Measurements from ENCODE around the gene PPP1R13L.
A peak's percentile ranks its signal among the peaks of the same experiment; 100 is the strongest.
"Not testable (repeated sequence)": the region's sequence is repeated elsewhere in the genome, so short reads cannot be mapped to it uniquely, and the experiment has no call there.

The PPP1R13L gene

DNA sequence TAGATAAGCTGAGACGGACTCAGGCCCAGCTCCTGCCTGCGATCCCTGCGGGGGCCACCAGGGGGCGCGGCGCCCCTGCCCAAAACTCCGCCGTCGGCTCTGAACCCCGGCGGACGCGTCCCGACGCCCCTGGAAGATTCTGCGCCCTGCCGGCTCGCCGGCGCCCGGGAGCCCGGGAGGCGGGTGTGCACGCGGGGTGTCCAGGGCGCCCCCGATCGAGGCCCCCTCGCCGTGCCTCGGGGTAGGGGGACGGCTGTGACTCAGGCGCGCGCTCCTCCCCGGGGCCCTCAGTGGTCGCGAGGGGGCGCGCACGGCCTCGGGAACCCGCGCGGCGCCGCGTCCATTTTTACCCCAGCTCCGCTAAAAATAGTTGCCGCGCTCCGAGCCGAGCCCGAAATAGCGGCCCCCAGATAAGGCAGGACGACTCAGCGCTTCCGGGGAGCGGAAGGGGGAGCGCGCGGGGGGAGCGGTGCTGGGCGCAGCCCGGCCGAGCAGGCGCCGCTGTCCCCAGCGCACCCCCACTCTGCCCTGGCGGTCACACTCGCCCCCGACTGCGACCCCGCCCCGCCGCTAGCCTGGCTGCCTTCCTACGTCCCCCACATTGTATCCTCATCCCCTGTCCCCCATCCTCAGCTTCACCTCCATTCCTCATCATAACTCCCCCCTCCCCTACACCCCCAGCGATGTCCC, 34.8 kb upstream of the PPP1R13L start:
- H3K27ac ChIP-seq, result peak overlapping the region; percentile 76
- peaks cover 35 to 43% of the 10 kb centered on the region in 2 experiments for H3K4me1 ChIP-seq (ENCODE audit: control insufficient read depth in 1 of 2, insufficient read depth in 1 of 2, low read depth in 1 of 2, low read length in 1 of 2)
- H3K9me3 ChIP-seq, result no peaks in the 10 kb centered on the region
- no peaks in the 10 kb centered on the region for H3K36me3 ChIP-seq
- H3K27me3 ChIP-seq, result peaks cover 41% of the 10 kb centered on the region
- peak overlapping the region; percentile 64 to 78 for H3K4me3 ChIP-seq (ENCODE audit: low read depth in 1 of 2, low read length in 1 of 2)
- TF ChIP-seq, protein P1, sequence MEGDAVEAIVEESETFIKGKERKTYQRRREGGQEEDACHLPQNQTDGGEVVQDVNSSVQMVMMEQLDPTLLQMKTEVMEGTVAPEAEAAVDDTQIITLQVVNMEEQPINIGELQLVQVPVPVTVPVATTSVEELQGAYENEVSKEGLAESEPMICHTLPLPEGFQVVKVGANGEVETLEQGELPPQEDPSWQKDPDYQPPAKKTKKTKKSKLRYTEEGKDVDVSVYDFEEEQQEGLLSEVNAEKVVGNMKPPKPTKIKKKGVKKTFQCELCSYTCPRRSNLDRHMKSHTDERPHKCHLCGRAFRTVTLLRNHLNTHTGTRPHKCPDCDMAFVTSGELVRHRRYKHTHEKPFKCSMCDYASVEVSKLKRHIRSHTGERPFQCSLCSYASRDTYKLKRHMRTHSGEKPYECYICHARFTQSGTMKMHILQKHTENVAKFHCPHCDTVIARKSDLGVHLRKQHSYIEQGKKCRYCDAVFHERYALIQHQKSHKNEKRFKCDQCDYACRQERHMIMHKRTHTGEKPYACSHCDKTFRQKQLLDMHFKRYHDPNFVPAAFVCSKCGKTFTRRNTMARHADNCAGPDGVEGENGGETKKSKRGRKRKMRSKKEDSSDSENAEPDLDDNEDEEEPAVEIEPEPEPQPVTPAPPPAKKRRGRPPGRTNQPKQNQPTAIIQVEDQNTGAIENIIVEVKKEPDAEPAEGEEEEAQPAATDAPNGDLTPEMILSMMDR (IDR thresholded peaks at IDR 0.05), result peak; percentile 98

DNA sequence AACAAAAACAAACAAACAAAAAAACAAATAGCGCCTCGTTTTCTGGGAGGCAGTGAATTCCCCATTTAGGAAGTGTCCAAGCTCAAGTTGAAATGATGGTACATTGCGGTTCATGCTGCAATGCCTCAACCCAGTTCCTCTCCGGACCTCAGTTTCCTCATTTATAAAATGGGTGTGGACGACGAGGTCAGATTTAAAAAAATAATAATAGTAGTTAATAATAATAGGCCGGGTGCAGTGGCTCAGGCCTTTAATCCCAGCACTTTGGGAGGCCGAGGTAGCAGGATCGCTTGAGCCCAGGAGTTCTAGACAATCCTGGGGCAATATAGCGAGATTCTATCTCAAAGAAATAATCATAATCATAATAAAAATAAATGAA, 34.3 kb upstream of the PPP1R13L start:
- H3K27ac ChIP-seq, result peak overlapping the region; percentile 76
- peak overlapping the region; percentile 64 to 78 for H3K4me3 ChIP-seq (ENCODE audit: low read depth in 1 of 2, low read length in 1 of 2)
- H3K36me3 ChIP-seq, result no peaks in the 10 kb centered on the region
- no peaks in the 10 kb centered on the region for H3K9me3 ChIP-seq
- H3K27me3 ChIP-seq, result peaks cover 36% of the 10 kb centered on the region
- TF ChIP-seq, protein P1 (IDR thresholded peaks at IDR 0.05), result no peak
- H3K4me1 ChIP-seq (ENCODE audit: control insufficient read depth in 1 of 2, insufficient read depth in 1 of 2, low read depth in 1 of 2, low read length in 1 of 2), result peaks cover 30 to 38% of the 10 kb centered on the region in 2 experiments

DNA sequence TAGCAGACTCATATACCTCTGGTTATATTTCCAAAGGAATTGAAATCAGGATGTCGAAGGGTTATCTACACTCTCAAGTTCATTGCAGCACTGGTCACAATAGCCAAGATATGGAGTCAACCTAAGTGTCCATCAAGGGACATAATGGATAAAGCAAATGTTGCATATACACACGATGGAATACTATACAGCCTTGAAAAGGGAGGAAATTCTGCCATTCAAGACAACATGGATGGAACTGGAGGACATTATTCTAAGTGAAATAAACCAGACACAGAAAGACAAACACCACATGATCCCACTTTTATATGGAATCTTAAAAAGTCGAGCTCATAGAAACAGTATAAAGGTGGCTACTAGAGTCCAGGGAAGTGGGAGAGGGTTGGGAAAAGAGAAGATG, 32.5 kb upstream of the PPP1R13L start:
- Histone ChIP-seq H3K4me1 (ENCODE audit: control insufficient read depth in 1 of 2, insufficient read depth in 1 of 2, low read depth in 1 of 2, low read length in 1 of 2) (peaks cover 13 to 19% of the 10 kb centered on the region in 2 experiments), H3K9me3 (no peaks in the 10 kb centered on the region), H3K36me3 (no peaks in the 10 kb centered on the region), H3K4me3 (ENCODE audit: low read depth in 1 of 2, low read length in 1 of 2) (no peak overlapping the region), H3K27ac (no peak overlapping the region), H3K27me3 (peaks cover 30% of the 10 kb centered on the region)
- TF ChIP-seq, protein P1 (IDR thresholded peaks at IDR 0.05), result no peak

DNA sequence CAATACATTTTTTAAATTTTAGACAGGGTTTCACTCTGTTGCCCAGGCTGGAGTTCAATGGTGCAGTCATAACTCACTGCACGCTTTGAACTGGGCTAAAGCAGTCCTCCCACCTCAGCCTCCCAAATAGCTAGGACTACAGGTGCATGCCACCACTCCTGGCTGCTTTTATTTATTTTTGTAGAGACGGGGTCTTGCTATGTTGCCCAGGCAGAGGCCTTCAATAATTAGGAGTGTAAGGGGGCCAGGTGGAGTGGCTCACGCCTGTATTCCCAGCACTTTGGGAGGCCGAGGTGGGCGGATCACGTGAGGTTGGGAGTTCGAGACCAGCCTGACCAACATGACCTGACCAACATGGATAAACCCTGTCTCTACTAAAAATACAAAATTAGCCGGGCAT, 27.7 kb upstream of the PPP1R13L start:
- H3K4me3 ChIP-seq (ENCODE audit: low read depth in 1 of 2, low read length in 1 of 2); H3K27ac ChIP-seq; H3K9me3 ChIP-seq; H3K36me3 ChIP-seq: not testable (repeated sequence)
- Histone ChIP-seq H3K27me3 (peaks cover 65% of the 10 kb centered on the region), H3K4me1 (ENCODE audit: control insufficient read depth in 1 of 2, insufficient read depth in 1 of 2, low read depth in 1 of 2, low read length in 1 of 2) (peaks cover 9 to 14% of the 10 kb centered on the region in 2 experiments)

DNA sequence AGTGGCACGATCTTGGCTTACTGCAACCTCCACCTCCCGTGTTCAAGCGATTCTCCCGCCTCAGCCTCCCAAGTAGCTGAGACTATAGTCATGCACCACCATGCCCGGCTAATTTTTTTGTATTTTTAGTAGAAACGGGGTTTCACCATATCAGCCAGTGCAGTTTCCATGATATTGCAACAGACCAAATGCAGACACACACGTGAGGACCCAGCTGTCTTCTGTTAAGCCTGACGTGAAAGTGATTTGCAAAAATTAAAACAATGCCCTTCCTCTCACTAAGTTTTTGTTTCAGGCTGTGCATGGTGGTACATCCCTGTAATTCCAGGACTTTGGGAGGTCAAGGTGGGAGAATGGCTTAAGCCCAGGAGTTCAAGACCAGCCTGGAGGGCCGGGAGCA, 26.1 kb upstream of the PPP1R13L start:
- H3K27ac ChIP-seq; H3K9me3 ChIP-seq; H3K36me3 ChIP-seq; H3K4me3 ChIP-seq (ENCODE audit: low read depth in 1 of 2, low read length in 1 of 2): not testable (repeated sequence)
- peaks cover 10 to 16% of the 10 kb centered on the region in 2 experiments for H3K4me1 ChIP-seq (ENCODE audit: control insufficient read depth in 1 of 2, insufficient read depth in 1 of 2, low read depth in 1 of 2, low read length in 1 of 2)
- peaks cover 68% of the 10 kb centered on the region for H3K27me3 ChIP-seq

DNA sequence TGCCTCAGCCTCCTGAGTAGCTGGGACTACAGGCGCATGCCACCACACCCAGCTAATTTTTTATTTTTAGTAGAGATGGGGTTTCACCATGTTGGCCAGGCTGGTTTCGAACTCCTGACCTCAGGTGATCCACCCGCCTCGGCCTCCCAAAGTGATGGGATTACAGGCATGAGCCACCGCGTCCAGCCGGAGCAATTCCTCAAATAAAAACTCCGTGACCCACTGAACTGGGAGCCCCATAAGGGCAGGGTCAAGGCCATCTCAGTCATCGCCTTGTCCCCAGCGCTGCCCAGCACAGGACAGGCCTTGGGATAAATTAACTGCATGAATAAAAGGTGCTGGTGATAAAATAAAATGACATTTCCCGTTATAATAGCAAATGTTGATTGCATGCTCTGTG, 25.0 kb upstream of the PPP1R13L start:
- H3K36me3 ChIP-seq; H3K4me3 ChIP-seq (ENCODE audit: low read depth in 1 of 2, low read length in 1 of 2); H3K9me3 ChIP-seq; H3K27ac ChIP-seq: not testable (repeated sequence)
- Histone ChIP-seq H3K27me3 (peaks cover 68% of the 10 kb centered on the region), H3K4me1 (ENCODE audit: control insufficient read depth in 1 of 2, insufficient read depth in 1 of 2, low read depth in 1 of 2, low read length in 1 of 2) (peaks cover 10 to 16% of the 10 kb centered on the region in 2 experiments)

DNA sequence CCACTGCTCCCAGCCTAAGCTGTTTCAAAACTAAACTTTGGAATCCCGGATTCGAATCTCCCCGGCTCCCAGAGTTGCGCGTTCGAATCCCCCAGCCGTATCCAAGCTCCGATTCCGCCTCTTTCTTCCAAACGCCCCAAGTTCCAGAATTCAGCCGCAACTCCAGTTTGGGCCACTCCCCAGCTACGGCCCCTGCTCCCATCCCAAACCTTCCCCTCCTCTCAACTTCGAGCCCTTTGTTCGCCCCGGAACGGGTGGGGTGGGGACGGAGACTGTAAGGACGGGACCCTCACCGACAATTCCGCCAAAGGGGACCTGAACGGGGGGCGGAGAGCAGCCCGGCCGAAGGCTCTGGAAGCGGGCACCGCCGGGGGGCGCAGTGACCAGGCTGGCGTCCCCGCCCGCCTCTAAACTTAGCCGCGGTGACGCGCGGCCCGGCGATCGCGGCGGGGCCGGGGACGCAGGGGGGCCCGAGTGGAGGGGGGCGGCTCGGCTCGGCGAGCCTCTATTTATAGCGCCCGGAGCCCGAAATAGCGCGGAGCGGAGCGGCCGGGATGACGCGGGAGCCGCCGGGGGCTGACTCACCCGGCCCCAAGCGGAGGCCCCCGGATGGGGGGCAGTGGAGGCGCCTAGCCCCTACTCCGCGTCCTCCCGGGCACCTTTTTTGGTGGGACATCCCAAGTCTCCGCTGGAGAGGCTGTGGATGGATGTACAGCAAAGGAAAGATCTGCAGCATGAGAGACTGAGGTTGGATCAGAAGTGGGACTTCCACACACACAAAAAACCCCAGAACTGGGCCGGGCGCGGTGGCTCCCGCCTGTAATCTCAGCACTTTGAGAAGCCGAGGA, 23.7 kb upstream of the PPP1R13L start:
- Histone ChIP-seq H3K4me1 (ENCODE audit: control insufficient read depth in 1 of 2, insufficient read depth in 1 of 2, low read depth in 1 of 2, low read length in 1 of 2) (peaks cover 21 to 24% of the 10 kb centered on the region in 2 experiments), H3K9me3 (no peaks in the 10 kb centered on the region), H3K4me3 (ENCODE audit: low read depth in 1 of 2, low read length in 1 of 2) (no peak overlapping the region), H3K36me3 (no peaks in the 10 kb centered on the region), H3K27ac (no peak overlapping the region), H3K27me3 (peaks cover 68% of the 10 kb centered on the region)
- TF ChIP-seq, protein P1 (IDR thresholded peaks at IDR 0.05), result no peak

Measured in neutrophil (primary cell).